Measurements from ENCODE around the gene BEAN1. TPM values are rescaled to one million over a fixed set of nuclear protein-coding genes. Genes with fewer than 3 reads are reported as not detected.
A peak's percentile ranks its signal among the peaks of the same experiment; 100 is the strongest.

The BEAN1 gene
- total RNA-seq, 4 donors from 2014 or later = not detected

DNA sequence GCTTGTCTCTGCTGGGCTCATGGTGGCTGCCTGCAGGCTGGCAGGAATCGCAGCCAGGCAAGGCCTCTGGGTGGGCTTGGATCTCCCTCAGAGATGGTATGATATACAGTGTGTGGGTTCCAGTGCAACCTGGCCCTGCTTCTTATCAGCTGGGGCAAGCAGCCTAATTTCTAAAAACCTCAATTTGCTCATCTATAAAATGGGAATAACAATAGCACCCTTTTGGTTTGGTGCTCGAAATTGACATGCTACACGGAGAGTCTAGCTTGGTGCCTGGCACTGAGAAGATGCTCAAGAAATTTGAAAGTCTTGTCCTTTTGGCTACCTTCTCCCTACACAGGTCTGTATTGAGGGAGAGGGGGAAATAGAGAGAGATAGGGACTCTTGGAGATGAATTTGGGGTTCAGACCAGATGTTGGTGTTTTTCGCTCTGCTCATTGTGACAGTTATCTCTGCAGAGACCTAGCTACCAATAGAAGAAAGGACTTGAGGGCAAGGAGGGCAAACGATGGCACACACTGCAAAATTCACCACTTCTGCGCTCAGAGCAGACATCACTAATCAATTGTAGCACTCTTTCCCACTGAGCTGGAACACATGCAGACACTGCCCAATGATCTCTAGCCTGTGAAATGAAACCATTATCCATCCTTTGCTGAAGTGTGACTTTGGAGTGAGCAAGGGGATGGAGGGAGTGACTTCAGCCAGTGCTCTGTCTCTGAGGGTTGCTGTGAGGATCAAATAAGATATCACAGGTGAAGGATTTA lies 15.6 kb downstream of the BEAN1 start:
- H3K27ac ChIP-seq = no peak overlapping the region
- DNase-seq = no peak
- H3K4me3 ChIP-seq = no peak overlapping the region
- no peaks in the 10 kb centered on the region for H3K9me3 ChIP-seq
- H3K36me3 ChIP-seq = no peaks in the 10 kb centered on the region
- H3K4me1 ChIP-seq = no peaks in the 10 kb centered on the region
- TF ChIP-seq CTCF (IDR thresholded peaks at IDR 0.05) (no peak), POLR2A (IDR thresholded peaks at IDR 0.05) (no peak)
- H3K27me3 ChIP-seq = no peaks in the 10 kb centered on the region

DNA sequence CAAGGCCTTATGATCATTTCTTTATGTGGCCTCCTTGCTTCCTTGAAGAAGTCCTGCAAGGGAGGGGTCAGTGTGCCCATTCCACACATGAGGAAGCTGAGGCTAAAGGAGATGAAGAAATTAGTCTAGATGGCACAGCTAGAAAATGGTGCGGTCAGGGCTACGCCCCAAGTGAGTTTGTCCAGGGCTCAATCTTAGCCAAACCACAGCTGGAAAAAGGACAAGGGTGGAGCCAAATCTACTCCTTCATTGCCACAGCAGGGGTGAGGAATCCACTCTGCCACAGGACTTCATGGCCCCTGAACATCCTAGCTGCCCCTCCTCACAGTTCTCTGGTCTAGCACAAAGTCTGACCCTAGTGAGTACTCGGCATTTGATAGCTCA lies 16.2 kb downstream of the BEAN1 start:
- no peak for TF ChIP-seq CTCF (IDR thresholded peaks at IDR 0.05)
- no peak for TF ChIP-seq POLR2A (IDR thresholded peaks at IDR 0.05)
- no peak overlapping the region for H3K27ac ChIP-seq
- H3K4me1 ChIP-seq = no peaks in the 10 kb centered on the region
- H3K9me3 ChIP-seq = no peaks in the 10 kb centered on the region
- peak in 1 of 3 donors; percentile 14 for DNase-seq
- no peaks in the 10 kb centered on the region for H3K36me3 ChIP-seq
- no peaks in the 10 kb centered on the region for H3K27me3 ChIP-seq
- H3K4me3 ChIP-seq = no peak overlapping the region

DNA sequence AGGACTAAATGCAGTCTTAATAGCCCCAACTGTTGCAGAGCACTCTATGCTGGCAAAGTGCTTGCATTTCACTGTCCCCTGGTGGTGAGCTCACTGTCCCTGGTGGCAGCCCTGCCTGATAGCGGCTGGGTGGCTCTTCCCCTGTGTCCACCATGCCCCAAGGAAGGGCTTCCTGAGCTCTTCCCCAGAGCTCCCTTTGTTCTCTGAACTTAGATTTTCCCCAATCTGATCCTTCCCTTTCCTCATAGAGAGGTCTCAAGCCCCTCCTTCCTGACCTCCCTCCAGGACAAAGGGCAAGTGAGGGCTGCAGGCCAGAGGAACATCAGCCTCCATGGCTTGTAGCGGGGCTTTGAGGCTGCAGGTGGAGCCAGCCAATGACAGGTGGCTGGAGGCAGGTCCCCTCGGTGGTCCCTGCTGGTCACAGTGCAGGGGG lies 17.0 kb downstream of the BEAN1 start:
- H3K36me3 ChIP-seq = no peaks in the 10 kb centered on the region
- TF ChIP-seq POLR2A (IDR thresholded peaks at IDR 0.05) (no peak), CTCF (IDR thresholded peaks at IDR 0.05) (no peak)
- no peaks in the 10 kb centered on the region for H3K4me1 ChIP-seq
- DNase-seq = peak in 1 of 3 donors; percentile 13
- no peak overlapping the region for H3K4me3 ChIP-seq
- H3K9me3 ChIP-seq = no peaks in the 10 kb centered on the region
- no peak overlapping the region for H3K27ac ChIP-seq
- no peaks in the 10 kb centered on the region for H3K27me3 ChIP-seq

- no peak for TF ChIP-seq POLR2A (IDR thresholded peaks at IDR 0.05)
- no peak for TF ChIP-seq CTCF (IDR thresholded peaks at IDR 0.05)
- H3K4me3 ChIP-seq = no peak overlapping the region
These were observed 19.6 kb downstream of the BEAN1 start for GRCh38 chr16:66446737-66447136.

DNA sequence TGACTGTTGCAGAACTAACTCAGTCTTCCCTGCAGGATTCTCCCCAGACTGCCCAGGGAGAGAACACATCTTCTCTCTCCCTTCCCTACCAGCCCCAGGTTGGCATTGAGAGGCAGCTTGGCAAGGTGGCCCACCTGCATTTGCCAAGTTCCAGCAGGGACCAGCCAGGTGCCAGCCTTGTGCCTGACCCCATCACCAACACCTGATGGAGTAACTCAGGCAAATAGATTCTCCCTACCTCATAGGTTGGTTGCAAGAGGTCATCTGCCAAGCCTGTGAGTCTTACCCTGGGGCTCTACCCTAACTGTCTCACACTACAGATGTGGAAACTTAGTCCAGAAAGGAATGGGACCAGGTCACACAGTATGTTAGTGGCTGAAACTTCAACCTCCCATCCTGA lies 20.4 kb downstream of the BEAN1 start:
- Histone ChIP-seq H3K36me3 (no peaks in the 10 kb centered on the region), H3K9me3 (no peaks in the 10 kb centered on the region), H3K4me1 (no peaks in the 10 kb centered on the region), H3K4me3 (no peak overlapping the region), H3K27ac (no peak overlapping the region), H3K27me3 (no peaks in the 10 kb centered on the region)
- DNase-seq = peak in 1 of 3 donors; percentile 18
- no peak for TF ChIP-seq CTCF (IDR thresholded peaks at IDR 0.05)
- no peak for TF ChIP-seq POLR2A (IDR thresholded peaks at IDR 0.05)

More at GRCh38 chr16:66446737-66447136, 19.6 kb downstream of the BEAN1 start:
- no peaks in the 10 kb centered on the region for H3K9me3 ChIP-seq
- H3K27ac ChIP-seq = no peak overlapping the region
- H3K27me3 ChIP-seq = no peaks in the 10 kb centered on the region
- H3K4me1 ChIP-seq = no peaks in the 10 kb centered on the region
- peak in 1 of 3 donors; percentile 2 for DNase-seq
- no peaks in the 10 kb centered on the region for H3K36me3 ChIP-seq

All from Peyer's patch (tissue), 4 donors.